ENCODE results near the gene TBPL1.

- no peak for TF ChIP-seq CTCF (IDR thresholded peaks at IDR 0.05)
- no peak for TF ChIP-seq POLR2A (IDR thresholded peaks at IDR 0.05)
These were observed 46.3 kb downstream of the TBPL1 start for GRCh38 chr6:133999305-133999704.

Data from uterus (tissue), 2 donors.